Fibroblast of skin of abdomen (primary cell): ENCODE results near the gene RPP30.
"Not testable (repeated sequence)": the region's sequence is repeated elsewhere in the genome, so short reads cannot be mapped to it uniquely, and the experiment has no call there.

Experiments
- DNase-seq: peaks from one replicate; pipeline ENCODE4 v3.0.0-alpha.2; 2013

Gene RPP30

DNA sequence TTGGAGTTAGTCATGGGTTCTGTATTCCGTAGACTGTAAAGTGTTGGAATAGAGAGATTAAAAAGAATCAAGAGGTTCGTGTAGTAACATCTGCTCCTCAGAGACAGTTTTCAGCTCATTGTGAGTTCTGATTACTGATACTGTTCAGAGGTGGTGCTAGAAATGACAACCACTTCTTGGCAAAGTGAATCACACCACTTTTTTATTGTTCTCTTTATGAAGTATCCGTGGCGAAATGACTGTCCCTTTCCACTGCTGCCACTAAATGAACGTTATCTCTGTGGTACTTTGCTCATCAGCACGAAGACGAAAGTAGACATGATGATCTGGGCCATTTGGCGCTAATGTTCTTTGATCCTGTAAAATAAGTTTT, 860 bp downstream of the RPP30 start:
- DNase-seq = no peak

DNA sequence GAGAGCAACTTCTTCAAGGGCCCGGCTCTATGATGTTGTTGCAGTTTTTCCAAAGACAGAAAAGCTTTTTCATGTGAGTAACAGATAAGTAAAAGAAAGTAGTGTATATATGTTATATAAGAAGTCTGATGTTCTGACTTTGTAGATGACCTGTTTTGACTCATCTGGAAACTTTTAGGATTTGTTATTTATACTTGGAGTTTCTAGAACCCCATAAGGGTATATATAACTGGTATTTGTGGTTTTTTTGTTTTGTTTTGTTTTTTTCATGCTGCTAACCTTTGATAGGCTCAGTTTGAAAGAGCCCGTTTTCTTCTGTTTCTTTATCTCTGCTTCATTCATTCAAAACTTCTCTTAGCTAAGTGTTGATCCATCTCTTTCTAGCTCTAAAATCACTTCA, 7.3 kb downstream of the RPP30 start:
- DNase-seq = no peak

DNA sequence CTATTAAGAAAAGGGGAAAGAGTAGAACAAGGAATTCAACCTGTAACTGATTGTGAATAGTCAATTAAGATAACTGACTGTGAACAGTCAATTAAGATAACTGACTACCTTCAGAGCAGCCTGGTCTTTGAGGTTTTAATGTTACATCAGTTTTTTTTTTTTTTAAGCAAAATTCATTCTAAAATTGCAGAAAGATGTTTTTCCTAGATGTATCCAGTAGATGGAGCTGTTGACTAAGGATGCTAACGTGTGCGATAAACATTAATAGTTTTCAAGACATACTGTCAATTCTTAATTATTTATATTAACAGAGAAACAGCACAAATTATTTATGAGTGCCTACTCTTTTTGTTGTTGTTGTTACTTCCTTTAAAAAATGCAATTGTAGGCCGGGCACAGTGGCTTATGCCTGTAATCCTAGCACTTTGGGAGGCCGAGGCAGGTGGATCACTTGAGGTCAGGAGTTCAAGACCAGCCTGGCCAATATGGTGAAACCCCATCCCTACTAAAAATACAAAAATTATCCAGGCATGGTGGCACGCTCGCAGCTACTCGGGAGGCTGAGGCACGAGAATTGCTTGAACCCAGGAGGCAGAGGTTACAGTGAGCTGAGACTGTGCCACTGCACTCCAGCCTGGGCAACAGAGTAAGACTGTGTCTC, 8.4 kb downstream of the RPP30 start:
- peak; percentile 34 for DNase-seq

DNA sequence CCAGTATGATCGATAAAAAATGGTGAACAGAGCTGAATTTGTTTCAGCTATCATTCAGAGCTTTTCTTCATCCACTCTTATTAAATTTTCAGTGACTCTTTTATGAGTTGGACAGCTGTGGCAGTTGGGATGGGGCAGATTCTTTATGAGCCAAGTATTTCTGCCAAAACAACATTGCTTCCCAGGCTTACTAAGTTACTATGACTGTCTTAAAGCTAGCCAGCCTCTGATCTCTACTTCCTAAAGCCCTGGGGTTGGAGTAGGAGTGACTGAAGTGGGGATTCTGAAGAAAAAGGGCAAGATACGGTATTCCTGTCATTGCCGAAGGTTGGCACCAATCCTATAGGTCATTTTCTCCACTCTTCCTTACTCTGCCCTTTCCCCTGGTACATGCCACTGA, 12.7 kb downstream of the RPP30 start:
- DNase-seq = no peak

DNA sequence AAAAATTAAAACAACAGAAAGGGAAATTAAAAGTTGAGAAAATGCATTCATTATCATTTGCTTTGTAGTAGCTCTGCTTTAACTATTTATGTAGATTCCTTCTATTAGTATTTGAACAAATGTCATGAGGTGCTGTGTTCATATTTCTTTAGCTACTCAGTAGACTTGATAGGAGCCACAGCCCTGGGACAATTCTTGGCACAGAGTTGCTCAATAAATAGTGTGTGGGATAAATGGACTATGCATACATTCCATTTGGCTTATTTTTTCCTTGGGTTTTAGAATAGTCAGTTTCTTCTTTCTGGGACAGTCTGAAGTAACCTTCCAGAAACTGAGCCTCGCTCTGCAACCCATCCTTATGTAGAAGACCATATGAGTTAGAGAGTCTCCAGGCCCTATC, 13.4 kb downstream of the RPP30 start:
- peak; percentile 70 for DNase-seq

DNA sequence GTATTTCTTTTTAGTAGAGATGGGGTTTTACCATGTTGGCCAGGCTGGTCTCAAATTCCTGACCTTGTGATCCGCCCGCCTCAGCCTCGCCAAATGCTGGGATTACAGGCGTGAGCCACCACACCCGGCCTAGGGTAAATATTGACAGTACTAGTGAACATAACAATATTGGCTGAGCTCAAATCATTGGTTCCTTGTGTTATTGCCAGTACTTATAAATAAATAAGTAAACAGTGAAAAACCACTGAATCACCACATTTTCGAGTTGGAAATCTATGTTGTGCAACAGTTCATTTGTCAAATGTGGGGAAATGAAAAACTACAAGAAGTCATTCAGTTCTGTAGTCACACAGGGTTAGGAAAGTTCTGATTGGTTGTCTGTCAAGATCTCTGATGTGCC, 15.8 kb downstream of the RPP30 start:
- DNase-seq = no peak

DNA sequence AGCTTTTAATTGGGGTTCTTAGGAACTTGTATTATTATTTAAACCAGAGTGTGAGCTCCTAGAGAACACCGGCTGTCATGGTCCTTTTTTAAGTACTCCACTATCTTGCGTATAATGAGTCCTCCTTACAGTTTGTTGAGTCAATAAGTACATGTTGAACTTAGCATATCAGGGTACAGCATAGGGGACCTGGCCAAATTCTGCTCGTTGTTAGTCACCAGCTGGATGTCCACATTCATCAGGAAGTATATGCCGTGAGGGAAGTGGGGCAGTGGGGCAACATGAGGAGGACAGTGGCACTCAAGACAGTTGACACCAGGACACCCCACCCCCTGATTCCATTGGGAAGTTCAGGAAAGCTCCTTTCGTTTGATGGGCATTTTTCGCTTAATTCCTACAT, 16.6 kb downstream of the RPP30 start:
- DNase-seq = no peak

DNA sequence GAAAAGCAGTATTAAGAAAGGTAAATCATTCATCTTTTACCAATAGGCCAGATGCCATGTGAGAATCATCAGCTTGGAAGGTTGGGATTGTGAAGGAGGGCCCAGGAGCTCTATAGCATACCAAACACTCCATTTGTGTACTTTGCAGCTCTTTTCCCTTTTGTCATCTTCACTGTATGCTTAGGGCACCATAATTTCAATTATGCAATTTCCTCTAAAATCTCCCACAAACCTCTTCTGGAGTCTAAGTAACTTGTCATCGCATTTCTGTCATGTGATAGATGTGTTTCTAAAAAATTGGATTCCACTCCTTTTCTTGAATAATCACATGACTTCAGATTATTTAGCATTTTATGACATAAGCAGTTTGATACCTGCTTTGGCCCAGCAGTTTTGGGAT, 17.9 kb downstream of the RPP30 start:
- DNase-seq = peak; percentile 23

DNA sequence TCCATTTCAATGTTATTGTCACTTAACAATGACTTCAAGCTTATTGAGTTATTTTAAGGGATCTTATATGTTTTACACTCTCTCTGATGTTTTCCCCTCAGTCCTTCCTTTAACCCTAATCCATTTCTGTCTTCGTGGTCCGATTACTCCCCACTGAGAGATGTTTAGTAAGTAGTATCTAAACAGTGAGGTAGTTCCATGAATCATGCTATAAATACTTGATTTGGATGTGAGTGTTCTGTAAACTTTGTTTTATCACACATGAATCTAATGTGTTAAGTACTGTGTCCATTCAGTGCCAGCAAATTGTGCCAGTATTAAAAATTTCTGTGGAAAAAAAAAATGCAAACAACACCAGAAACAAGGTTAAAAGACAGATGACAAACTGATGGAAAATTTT, 18.6 kb downstream of the RPP30 start:
- no peak for DNase-seq

DNA sequence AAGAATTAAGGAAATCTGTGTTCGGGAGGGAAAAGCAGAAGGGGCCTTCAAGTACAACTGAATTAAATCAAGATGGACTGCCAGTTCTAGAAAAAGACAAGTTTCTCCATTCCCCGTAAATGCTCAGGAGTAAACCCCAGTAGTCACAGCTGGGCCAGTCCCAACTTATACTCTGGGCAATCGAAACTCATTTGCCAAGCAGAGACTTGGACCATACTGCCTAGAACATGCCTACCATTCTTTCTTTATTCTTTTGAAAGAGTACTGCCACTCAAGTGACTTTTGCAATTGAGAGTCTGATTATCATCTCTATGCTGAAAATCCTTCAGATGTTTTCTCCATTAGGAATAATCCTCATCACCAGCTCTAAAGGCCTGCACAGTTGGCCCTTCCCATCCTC, 21.4 kb downstream of the RPP30 start:
- DNase-seq = no peak

DNA sequence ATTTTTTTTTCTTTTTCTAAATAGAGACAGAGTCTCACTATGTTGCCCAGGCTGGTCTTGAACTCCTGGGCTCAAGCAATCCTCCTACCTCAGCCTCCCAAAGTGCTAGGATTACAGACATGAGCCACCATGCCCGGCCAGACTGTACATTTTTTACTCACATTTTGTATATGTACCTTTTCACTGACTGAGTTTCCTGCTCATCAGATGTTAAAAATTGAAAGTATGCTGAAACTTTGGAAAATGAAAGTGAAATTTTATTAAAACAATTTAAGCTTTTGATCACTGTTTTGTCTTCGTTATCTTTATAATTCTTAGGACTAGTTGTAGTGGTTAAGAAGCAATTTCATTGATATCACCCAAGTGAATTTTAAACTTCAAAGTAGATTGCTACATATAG, 25.1 kb downstream of the RPP30 start:
- not testable (repeated sequence) for DNase-seq

DNA sequence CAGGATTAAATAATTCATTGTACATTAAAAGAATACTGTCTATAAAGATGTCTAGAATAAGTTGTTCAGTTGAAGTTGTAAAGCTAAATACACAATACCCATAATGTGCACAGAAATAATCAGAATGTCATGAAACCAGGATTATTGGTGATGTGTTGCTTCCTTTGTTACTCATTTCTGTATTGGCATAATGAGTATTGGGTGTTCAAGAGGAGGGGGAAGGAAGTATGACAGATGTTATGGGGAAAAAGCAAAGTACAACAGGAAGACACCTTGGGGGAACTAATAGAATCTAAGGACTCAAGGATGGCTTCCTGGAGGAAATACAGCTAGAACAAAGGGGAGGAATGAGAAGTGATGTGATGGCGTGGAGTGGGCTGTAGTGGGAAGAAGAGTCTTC, 34.2 kb downstream of the RPP30 start:
- no peak for DNase-seq

DNA sequence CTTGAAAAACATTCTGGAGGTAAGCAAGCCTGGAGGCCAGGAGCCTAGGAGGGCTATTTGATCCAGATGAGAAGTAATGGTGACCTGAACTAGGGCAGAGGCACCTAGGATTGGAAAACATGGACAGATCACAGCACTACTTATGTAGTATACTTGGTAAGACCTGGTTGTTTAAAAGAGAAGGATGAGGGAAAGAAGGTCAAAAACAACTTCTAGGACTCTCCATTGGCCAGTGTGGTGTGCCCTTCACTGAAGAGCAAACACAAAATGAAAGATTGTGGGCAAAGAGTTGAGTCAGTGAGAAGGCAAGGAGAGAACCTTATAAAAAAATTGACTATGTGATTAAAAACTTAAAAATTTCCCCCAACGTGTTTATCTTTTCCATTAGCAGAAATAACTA, 34.8 kb downstream of the RPP30 start:
- no peak for DNase-seq

DNA sequence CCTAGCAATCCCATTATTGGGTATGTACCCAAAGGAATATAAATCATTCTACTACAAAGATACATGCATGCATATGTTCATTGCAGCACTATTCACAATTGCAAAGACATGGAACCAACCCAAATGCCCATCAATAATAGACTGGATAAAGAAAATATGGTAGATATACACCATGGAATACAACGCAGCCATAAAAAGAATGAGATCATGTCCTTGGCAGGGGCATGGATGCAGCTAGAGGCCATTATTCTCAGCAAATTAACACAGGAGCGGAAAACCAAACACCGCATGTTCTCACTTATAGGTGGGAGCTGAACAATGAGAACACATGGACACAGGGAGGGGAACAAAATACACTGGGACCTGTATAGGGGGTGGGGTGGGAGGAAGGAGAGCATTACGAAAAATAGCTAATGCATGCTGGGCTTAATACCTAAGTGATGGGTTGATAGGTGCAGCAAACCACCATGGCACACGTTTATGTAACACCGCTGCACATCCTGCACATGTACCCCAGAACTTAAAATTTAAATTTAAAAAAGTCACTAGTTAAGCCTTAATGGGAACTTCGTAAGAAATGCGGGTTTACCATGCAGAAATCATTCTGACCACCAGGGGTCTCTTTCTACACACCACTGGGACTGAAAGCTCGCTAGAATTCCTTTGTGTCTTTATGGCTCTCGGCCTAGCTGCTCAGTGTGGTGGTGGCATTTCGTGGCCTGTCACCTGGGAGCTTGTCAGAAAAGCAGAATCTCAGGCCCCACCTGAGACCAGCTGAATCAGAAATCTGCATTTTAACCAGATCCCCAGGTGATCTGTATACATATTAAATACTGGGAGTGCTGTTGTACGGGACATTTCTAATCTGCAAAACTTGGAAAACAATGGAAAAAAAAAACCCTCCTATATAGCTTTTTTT, 39.6 kb downstream of the RPP30 start:
- DNase-seq = peak; percentile 71

DNA sequence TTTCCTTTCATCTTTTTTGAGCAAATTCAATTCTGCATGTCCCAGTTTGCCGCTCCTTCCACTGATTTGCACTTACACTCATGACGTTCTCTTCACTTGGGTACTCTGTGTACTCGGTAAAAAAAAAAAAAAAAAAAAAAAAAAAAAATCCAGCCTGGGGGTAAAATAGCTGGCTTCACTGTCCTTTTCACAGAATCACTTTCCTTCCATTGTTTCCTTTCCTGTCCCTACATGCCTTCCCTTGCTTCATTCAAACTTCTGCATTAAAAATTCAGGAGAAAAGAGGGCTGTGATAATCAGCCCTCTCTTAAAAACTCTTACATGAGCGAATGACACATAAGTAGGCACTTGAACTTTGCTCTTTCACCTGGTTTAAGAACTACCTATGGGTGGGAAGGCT, 40.4 kb downstream of the RPP30 start:
- no peak for DNase-seq

DNA sequence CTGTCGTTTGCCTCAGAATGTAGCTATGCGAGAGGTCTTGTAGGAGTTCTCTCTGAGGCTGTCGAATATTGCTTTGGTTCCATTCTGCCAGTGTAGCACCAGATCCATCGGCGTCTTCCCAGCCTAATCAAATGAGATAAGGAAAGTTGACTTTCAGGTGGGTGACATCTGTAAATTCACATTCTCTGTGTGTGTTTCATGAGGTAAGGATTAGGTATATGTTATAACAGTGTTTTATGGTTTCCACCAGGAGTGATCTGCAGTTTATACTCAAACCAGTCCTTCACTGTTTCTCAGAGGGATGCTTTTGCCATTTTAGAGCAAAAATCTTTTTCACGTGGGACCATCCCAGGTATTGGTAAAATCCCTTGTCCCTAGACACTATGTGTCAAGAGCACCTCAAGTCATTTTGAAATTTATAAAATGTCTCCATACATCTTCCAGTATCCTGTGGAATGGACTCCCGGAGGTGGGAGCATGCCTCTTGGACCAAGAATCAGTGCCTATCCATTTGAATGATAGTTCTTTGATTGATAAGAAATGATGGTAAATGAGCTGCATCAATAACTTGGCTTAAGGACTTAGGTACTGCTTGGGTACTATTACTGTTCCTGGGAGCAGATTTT, 41.2 kb downstream of the RPP30 start:
- no peak for DNase-seq

DNA sequence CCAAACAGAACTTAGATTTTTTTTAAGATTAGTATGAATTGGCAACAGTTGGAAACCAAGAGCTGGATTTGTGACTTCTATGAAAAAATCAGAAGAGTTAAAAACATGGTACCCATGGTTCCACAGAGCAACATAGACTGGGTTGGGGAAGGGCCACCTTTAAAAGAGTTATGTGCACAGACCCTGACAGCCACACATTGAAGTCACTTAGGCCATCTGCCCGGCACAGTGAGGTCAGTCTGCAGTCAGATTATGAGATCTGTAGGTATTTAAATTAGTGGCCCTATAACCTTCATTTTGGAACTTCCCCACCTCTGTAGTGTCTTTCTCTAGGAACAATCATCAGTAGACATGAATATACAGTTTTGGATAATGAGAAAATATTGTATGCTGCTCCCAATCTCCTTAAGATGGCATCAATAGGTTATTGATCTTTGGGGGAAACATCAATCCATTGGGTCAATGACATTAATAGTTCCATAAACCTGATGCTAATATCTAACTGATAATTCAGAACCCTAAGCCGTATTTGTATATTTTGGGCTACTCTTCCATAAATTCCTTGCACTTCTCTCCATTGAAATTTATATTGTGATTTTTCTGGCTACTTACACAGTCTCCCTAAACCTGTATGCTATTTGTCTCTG, 42.1 kb downstream of the RPP30 start:
- no peak for DNase-seq

DNA sequence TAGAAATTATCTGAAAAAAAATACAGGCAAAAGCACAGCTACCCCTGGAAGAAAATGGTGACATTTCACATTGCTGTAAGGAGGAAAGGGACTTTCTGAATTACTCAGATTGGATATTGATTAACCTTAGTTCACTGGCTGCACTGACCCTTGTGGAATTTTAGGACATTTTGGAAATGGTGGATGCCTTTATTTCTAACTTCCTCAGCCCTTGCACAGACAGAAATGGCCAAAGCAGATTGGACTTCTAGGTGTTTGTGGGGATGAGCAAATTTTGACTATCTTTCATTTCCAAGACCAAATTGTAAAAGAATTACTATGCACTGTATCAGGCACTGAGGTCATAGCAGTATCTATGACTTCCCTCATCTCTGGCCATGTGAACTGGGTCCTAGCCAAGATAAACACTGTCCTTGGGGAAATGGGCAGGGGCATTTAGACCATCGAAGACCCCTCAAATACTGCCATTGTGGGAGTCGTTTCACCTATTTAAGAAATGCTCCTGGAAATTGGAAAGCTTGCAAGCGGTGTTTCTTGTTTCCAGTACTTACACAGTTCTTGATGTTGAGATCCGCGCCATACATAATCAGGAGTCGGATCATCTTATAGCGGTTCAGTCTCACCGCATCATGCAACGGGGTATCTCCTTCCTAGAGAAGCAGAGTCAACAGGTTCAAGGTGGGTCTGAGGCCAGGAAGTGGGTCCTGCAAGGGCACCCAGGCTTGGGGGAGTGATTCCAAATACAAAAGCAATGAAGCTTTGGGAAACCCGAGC, 43.4 kb downstream of the RPP30 start:
- no peak for DNase-seq

DNA sequence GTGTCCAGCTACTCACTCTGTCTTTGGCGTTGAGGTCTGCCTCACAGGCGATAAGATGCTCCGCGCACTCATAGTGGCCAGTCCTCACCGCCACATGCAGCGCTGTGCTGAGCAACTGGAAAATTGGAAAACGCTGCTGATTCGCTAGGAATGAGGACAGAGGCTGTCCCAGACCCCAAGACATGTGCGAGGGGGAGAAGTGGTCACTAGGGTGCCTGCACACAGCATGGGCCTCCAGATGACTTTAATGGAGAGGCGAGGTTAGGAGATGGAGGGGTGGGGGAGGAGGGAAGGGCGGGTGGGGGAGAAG, 43.9 kb downstream of the RPP30 start:
- DNase-seq = no peak

DNA sequence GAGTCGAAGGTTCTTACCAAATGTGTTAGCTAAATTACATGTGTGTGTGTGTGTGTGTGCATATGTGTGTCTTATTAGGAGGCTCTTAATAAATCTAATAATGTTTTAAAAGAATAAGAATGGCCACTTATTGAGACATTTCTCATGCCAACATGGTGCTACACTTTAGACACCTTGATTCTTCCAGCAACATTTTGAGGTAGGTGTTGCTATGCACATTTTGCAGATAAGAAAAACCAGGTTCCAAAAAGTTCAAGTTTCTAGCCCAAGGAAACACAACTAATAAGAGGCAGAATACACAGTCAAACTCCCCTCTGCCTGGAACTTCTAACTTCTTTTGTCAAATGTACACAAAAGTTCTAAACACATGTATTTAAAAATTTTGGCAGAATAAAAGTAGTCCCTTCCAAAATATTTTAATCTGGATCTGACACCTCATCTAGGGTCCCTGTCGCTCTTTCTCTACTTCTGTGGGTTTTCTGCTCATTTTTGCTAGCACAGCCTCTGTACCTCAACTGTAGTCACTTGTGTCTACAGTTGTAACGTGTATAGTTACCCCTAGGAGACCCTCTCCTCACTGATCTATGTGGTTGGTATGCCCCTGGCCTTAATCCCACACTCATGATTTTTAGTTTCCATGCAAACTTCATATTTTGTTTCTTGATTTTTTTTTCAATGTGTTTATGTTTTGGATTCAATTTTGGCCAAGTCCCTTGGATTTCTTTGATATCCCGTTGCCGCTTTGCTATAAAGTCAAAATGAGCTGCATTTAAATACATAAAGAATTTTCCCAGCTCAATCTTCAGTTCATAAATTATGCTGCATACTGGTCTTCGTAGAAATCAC, 44.8 kb downstream of the RPP30 start:
- DNase-seq = no peak

DNA sequence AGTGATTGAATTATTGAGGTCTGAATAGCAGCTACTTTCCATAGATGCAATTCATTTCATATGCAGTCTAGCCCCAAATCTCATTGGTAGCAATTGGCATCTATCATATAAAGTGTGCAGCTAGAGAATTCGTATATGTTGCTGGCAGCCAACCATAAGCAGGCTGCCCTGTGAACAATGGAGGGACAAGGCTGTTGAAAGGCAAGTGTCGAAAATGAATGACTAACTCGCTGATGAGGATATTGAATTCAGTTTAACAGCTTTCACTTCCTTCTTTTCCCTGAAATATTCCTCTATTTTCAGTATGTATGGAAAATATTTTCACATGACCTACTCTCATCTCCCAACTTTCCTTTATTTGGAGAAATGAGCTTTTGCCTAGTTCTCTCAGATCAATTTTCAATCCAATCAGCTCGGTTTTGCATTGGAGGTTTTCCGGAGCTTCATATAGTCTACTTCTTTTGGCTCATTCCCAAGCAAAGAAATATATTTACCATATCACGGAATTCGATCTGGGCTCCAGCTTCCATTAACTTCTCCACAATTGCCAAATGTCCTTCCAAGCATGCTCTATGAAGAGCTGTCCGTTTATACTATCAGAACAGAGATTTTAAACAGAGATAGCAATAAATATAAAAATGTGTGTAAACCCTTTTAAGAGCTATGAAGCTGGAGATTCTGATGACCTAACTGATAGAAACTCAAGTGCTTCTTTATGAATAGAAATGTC, 45.6 kb downstream of the RPP30 start:
- no peak for DNase-seq
